ENCODE results near the gene FSTL3.

FSTL3 gene

GRCh38 chr19:647566-648284, 28.5 kb upstream of the FSTL3 start:
- Histone ChIP-seq H3K4me3 (ENCODE audit: low read depth in 1 of 2, low read length in 2 of 2) (no peak overlapping the region), H3K9ac (ENCODE audit: low read length) (no peak overlapping the region), H3K27me3 (ENCODE audit: control insufficient read depth in 1 of 2, insufficient read depth in 2 of 2, low read length in 2 of 2) (no peaks in the 10 kb centered on the region), H3K9me3 (ENCODE audit: low read length) (no peaks in the 10 kb centered on the region), H3K36me3 (ENCODE audit: insufficient read depth, low read length) (peaks cover 5% of the 10 kb centered on the region), H3K27ac (ENCODE audit: low read depth, low read length) (no peak overlapping the region), H3K4me1 (ENCODE audit: insufficient read depth, low read length) (no peaks in the 10 kb centered on the region)

DNA sequence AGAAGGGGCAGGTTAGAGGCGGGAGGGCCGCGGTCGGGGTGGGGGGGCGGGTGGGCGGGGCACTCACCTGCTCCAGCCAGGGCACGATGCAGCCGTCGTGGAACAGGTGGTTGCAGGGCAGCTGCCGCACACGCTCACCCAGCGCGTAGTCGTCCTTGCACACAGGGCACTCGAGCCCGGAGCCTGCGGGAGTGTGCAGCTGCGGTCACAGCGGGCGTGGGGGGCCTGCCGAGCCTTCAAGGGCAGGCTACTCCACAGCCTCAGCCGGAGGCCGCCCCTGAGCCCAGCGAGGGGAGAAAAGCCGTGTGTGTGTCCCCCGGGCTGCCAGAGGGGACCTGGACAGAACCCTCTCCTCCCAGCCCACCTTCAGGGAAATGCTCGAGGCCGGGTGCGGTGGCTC, 27.9 kb upstream of the FSTL3 start:
- Histone ChIP-seq H3K9me3 (ENCODE audit: low read length) (no peaks in the 10 kb centered on the region), H3K27me3 (ENCODE audit: control insufficient read depth in 1 of 2, insufficient read depth in 2 of 2, low read length in 2 of 2) (no peaks in the 10 kb centered on the region), H3K9ac (ENCODE audit: low read length) (no peak overlapping the region), H3K36me3 (ENCODE audit: insufficient read depth, low read length) (peaks cover 10% of the 10 kb centered on the region), H3K4me3 (ENCODE audit: low read depth in 1 of 2, low read length in 2 of 2) (no peak overlapping the region), H3K4me1 (ENCODE audit: insufficient read depth, low read length) (no peaks in the 10 kb centered on the region), H3K27ac (ENCODE audit: low read depth, low read length) (no peak overlapping the region)

- Histone ChIP-seq H3K4me3 (ENCODE audit: low read depth in 1 of 2, low read length in 2 of 2) (no peak overlapping the region), H3K27me3 (ENCODE audit: control insufficient read depth in 1 of 2, insufficient read depth in 2 of 2, low read length in 2 of 2) (no peaks in the 10 kb centered on the region), H3K36me3 (ENCODE audit: insufficient read depth, low read length) (peaks cover 17% of the 10 kb centered on the region), H3K27ac (ENCODE audit: low read depth, low read length) (no peak overlapping the region), H3K9ac (ENCODE audit: low read length) (no peak overlapping the region), H3K9me3 (ENCODE audit: low read length) (no peaks in the 10 kb centered on the region), H3K4me1 (ENCODE audit: insufficient read depth, low read length) (no peaks in the 10 kb centered on the region)
Observed at GRCh38 chr19:648904-649801, 27.0 kb upstream of the FSTL3 start.

- H3K4me3 ChIP-seq (ENCODE audit: low read depth in 1 of 2, low read length in 2 of 2) = no peak overlapping the region
- H3K27ac ChIP-seq (ENCODE audit: low read depth, low read length) = no peak overlapping the region
- H3K36me3 ChIP-seq (ENCODE audit: insufficient read depth, low read length) = peaks cover 17% of the 10 kb centered on the region
- H3K27me3 ChIP-seq (ENCODE audit: control insufficient read depth in 1 of 2, insufficient read depth in 2 of 2, low read length in 2 of 2) = no peaks in the 10 kb centered on the region
- H3K9ac ChIP-seq (ENCODE audit: low read length) = no peak overlapping the region
- H3K9me3 ChIP-seq (ENCODE audit: low read length) = no peaks in the 10 kb centered on the region
- H3K4me1 ChIP-seq (ENCODE audit: insufficient read depth, low read length) = no peaks in the 10 kb centered on the region
Observed at GRCh38 chr19:650121-650520, 26.1 kb upstream of the FSTL3 start.

DNA sequence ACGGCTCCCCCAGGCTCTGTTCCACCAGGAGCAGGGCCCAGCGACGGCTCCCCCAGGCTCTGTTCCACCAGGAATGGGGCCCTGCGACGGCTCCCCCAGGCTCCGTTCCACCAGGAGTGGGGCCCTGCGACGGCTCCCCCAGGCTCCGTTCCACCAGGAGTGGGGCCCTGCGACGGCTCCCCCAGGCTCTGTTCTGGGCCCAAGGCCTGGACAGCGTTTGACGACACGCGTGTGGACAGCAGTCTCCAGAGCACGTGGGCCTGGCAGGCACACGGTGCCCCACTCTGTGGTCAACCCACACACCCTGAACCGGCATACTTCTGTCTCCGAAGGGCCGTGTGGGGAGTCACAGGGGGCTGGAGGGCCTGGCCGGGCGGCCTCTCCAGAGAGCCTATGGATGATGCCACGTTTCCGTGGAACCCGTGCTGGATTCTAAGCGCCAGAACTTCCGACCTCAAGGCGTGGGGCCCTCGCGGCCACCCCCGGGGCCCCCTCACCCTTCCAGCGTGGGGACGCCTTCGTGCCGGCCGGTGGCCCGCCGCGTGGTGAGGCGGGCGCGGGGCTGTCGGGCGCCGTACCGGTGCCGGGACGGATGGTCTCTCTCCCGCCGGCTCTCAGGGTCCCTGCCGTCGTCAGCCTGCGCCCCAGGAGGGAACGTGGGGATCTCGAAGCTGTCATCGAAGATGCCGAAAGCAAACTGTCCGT, 24.9 kb upstream of the FSTL3 start:
- Histone ChIP-seq H3K9ac (ENCODE audit: low read length) (no peak overlapping the region), H3K4me1 (ENCODE audit: insufficient read depth, low read length) (no peaks in the 10 kb centered on the region), H3K4me3 (ENCODE audit: low read depth in 1 of 2, low read length in 2 of 2) (no peak overlapping the region), H3K27me3 (ENCODE audit: control insufficient read depth in 1 of 2, insufficient read depth in 2 of 2, low read length in 2 of 2) (no peaks in the 10 kb centered on the region), H3K27ac (ENCODE audit: low read depth, low read length) (no peak overlapping the region), H3K9me3 (ENCODE audit: low read length) (no peaks in the 10 kb centered on the region), H3K36me3 (ENCODE audit: insufficient read depth, low read length) (peaks cover 17% of the 10 kb centered on the region)

DNA sequence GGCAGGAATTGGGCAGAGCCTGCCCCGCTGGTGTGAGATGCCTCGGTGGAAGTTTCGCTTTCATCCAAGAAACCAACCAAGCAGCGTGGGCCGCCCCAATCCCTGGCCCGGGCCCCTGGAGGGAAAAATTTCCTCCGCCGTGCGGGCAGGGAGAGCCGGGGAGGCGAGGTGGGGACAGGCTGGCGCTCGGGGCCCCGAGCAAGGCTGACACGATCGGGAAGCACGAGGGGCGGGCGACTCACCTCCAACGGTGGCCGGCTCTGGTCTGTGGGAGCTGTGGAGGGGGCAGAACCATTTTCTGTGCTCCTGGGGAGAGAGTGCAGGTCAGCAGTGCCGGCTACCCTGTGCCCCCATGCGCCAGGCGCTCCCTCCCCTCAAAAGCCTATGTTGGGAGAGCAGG, 24.2 kb upstream of the FSTL3 start:
- Histone ChIP-seq H3K27me3 (ENCODE audit: control insufficient read depth in 1 of 2, insufficient read depth in 2 of 2, low read length in 2 of 2) (no peaks in the 10 kb centered on the region), H3K36me3 (ENCODE audit: insufficient read depth, low read length) (peaks cover 17% of the 10 kb centered on the region), H3K4me3 (ENCODE audit: low read depth in 1 of 2, low read length in 2 of 2) (no peak overlapping the region), H3K9me3 (ENCODE audit: low read length) (no peaks in the 10 kb centered on the region), H3K4me1 (ENCODE audit: insufficient read depth, low read length) (no peaks in the 10 kb centered on the region), H3K9ac (ENCODE audit: low read length) (no peak overlapping the region), H3K27ac (ENCODE audit: low read depth, low read length) (no peak overlapping the region)

- Histone ChIP-seq H3K27me3 (ENCODE audit: control insufficient read depth in 1 of 2, insufficient read depth in 2 of 2, low read length in 2 of 2) (no peaks in the 10 kb centered on the region), H3K4me1 (ENCODE audit: insufficient read depth, low read length) (no peaks in the 10 kb centered on the region), H3K9me3 (ENCODE audit: low read length) (no peaks in the 10 kb centered on the region), H3K4me3 (ENCODE audit: low read depth in 1 of 2, low read length in 2 of 2) (no peak overlapping the region), H3K9ac (ENCODE audit: low read length) (no peak overlapping the region), H3K27ac (ENCODE audit: low read depth, low read length) (no peak overlapping the region), H3K36me3 (ENCODE audit: insufficient read depth, low read length) (peaks cover 17% of the 10 kb centered on the region)
Observed at GRCh38 chr19:652467-653389, 23.5 kb upstream of the FSTL3 start.

GRCh38 chr19:653425-653824, 22.8 kb upstream of the FSTL3 start:
- no peak overlapping the region for H3K27ac ChIP-seq (ENCODE audit: low read depth, low read length)
- no peak overlapping the region for H3K9ac ChIP-seq (ENCODE audit: low read length)
- H3K4me3 ChIP-seq (ENCODE audit: low read depth in 1 of 2, low read length in 2 of 2) = no peak overlapping the region
- H3K27me3 ChIP-seq (ENCODE audit: control insufficient read depth in 1 of 2, insufficient read depth in 2 of 2, low read length in 2 of 2) = no peaks in the 10 kb centered on the region
- H3K9me3 ChIP-seq (ENCODE audit: low read length) = no peaks in the 10 kb centered on the region
- no peaks in the 10 kb centered on the region for H3K4me1 ChIP-seq (ENCODE audit: insufficient read depth, low read length)
- H3K36me3 ChIP-seq (ENCODE audit: insufficient read depth, low read length) = peaks cover 17% of the 10 kb centered on the region

GRCh38 chr19:655691-656090, 20.5 kb upstream of the FSTL3 start:
- H3K9me3 ChIP-seq (ENCODE audit: low read length) = no peaks in the 10 kb centered on the region
- H3K36me3 ChIP-seq (ENCODE audit: insufficient read depth, low read length) = peaks cover 17% of the 10 kb centered on the region
- peaks cover 11% of the 10 kb centered on the region for H3K4me1 ChIP-seq (ENCODE audit: insufficient read depth, low read length)
- H3K27me3 ChIP-seq (ENCODE audit: control insufficient read depth in 1 of 2, insufficient read depth in 2 of 2, low read length in 2 of 2) = no peaks in the 10 kb centered on the region
- H3K27ac ChIP-seq (ENCODE audit: low read depth, low read length) = no peak overlapping the region
- H3K4me3 ChIP-seq (ENCODE audit: low read depth in 1 of 2, low read length in 2 of 2) = no peak overlapping the region
- H3K9ac ChIP-seq (ENCODE audit: low read length) = no peak overlapping the region

DNA sequence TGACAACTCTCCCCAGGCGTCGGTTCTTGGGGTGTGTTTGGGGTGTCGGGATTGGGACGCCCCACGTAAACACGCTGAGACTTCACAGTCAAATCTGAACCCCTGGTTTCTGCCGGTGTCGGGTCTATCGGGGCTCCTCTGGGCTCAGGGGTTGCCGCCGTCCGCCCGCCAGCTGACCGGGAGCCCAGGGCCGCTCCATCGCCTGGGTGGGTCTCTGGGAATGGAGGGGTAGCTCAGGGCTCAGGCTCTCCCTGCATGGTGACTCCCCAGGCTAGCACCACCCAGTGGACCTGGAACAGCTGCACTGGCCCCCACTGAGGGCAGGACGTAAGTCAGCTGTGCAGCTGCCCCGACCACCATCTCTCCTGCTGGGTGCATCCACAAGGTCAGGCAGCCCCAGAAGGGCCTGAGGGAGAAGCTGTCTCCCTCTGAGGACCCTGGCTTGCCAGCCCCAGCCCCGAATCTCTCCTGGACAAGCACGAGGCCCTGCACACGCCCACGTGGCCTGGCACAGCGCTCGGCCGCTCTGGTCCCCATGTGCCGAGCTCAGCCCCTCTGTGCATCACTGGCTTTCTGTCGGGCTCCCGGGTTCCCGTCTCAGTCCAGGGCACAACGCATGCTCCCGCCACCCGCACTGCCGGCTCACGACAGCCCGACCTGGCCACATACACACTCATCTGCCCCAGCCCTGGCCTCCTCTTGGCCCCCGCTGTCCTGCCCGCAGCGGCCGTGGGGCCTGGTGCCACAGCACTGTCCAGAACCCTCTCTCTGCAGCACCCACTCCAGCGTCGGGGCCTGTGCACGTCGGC, 19.2 kb upstream of the FSTL3 start:
- H3K27me3 ChIP-seq (ENCODE audit: control insufficient read depth in 1 of 2, insufficient read depth in 2 of 2, low read length in 2 of 2) = no peaks in the 10 kb centered on the region
- H3K27ac ChIP-seq (ENCODE audit: low read depth, low read length) = no peak overlapping the region
- H3K4me3 ChIP-seq (ENCODE audit: low read depth in 1 of 2, low read length in 2 of 2) = no peak overlapping the region
- no peak overlapping the region for H3K9ac ChIP-seq (ENCODE audit: low read length)
- no peaks in the 10 kb centered on the region for H3K9me3 ChIP-seq (ENCODE audit: low read length)
- peaks cover 24% of the 10 kb centered on the region for H3K4me1 ChIP-seq (ENCODE audit: insufficient read depth, low read length)
- H3K36me3 ChIP-seq (ENCODE audit: insufficient read depth, low read length) = peaks cover 17% of the 10 kb centered on the region
